IMR-90 (cell line): ENCODE results near the gene IL24. TPM values are rescaled to one million over a fixed set of nuclear protein-coding genes. Genes with fewer than 3 reads are reported as not detected.

Experiments used
- ATAC-seq: fragments of 200-7000 bp; cut with Tn5 transposase; 2 replicates; pipeline ENCODE4 v1.9.1; 2020; ENCODE audit warnings: low read depth, mild to moderate bottlenecking, moderate library complexity
- BruUV-seq: library from RNA; stranded (reverse); fragments of 400-500 nt; replicated peaks from 2 replicates; lab custom pipeline; 2021; lab: Mats Ljungman, UMichigan
- CTCF ChIA-PET: fragments of 300-600 bp; formaldehyde crosslinking; extraction: SDS; loops from one replicate; lab custom pipeline; 2021; ENCODE audit warnings: antibody characterized with exemption; lab: Yijun Ruan, JAX
- POLR2A ChIA-PET: fragments of 300-600 bp; sonication (Branson Sonifier 250); formaldehyde crosslinking; loops from one replicate; lab custom pipeline; 2022; ENCODE audit warnings: antibody characterized with exemption; ENCODE audit not compliant: unreplicated experiment; lab: Charles Lee
- DNase-seq: peaks from one replicate; pipeline ENCODE4 v3.0.0; 2013
- H2AFZ ChIP-seq: replicated peaks from 2 replicates; pipeline ENCODE3; 2013; ENCODE audit warnings: low read length, mild to moderate bottlenecking; ENCODE audit not compliant: poor library complexity
- H2AK5ac ChIP-seq: 2 replicates; pipeline ENCODE4 v1.6.1; 2013; ENCODE audit warnings: low read depth, low read length, inconsistent platforms
- H2AK9ac ChIP-seq: replicated peaks from 2 replicates; pipeline ENCODE3; 2013; ENCODE audit warnings: mild to moderate bottlenecking, low read depth, low read length, moderate library complexity; ENCODE audit not compliant: poor library complexity
- H2BK120ac ChIP-seq: 2 replicates; pipeline ENCODE4 v1.6.1; 2013; ENCODE audit warnings: low read depth, low read length, inconsistent platforms
- H2BK15ac ChIP-seq: 3 replicates; pipeline ENCODE4 v1.6.1; 2013; ENCODE audit warnings: low read depth, low read length, inconsistent platforms
- H2BK20ac ChIP-seq: 2 replicates; pipeline ENCODE4 v1.6.1; 2013; ENCODE audit warnings: low read depth, mild to moderate bottlenecking, inconsistent platforms, low read length, moderate library complexity
- H2BK5ac ChIP-seq: 2 replicates; pipeline ENCODE4 v1.6.1; 2013; ENCODE audit warnings: mild to moderate bottlenecking, low read depth, low read length, inconsistent platforms; ENCODE audit not compliant: poor library complexity, severe bottlenecking
- H3K14ac ChIP-seq: replicated peaks from 2 replicates; pipeline ENCODE4 v1.6.1; 2013; ENCODE audit warnings: low read depth, low read length, inconsistent platforms
- H3K18ac ChIP-seq: 2 replicates; pipeline ENCODE4 v1.6.1; 2013; ENCODE audit warnings: low read depth, low read length, control low read depth
- H3K23ac ChIP-seq: 2 replicates; pipeline ENCODE4 v1.6.1; 2013; ENCODE audit warnings: low read depth, low read length, inconsistent platforms
- H3K27ac ChIP-seq: 2 replicates; pipeline ENCODE4 v1.5.1; 2013; ENCODE audit warnings: mild to moderate bottlenecking, control low read depth, low read length; ENCODE audit not compliant: insufficient read depth
- H3K27me3 ChIP-seq: 2 replicates; pipeline ENCODE4 v1.6.1; 2013; ENCODE audit warnings: low read length; ENCODE audit not compliant: control insufficient read depth, insufficient read depth
- H3K36me3 ChIP-seq: 2 replicates; pipeline ENCODE4 v1.6.1; 2013; ENCODE audit warnings: low read length, mixed read lengths; ENCODE audit not compliant: control insufficient read depth, insufficient read depth
- H3K4ac ChIP-seq: 2 replicates; pipeline ENCODE4 v1.6.1; 2013; ENCODE audit warnings: low read depth, low read length, inconsistent platforms
- H3K4me1 ChIP-seq: 2 replicates; pipeline ENCODE4 v1.6.1; 2013; ENCODE audit warnings: low read length, mixed read lengths; ENCODE audit not compliant: control insufficient read depth, insufficient read depth
- H3K4me2 ChIP-seq: 2 replicates; pipeline ENCODE4 v1.6.1; 2013; ENCODE audit warnings: low read depth, mild to moderate bottlenecking, control low read depth, low read length, moderate library complexity
- H3K4me3 ChIP-seq: 2 replicates; pipeline ENCODE4 v1.5.1; 2013; ENCODE audit warnings: low read depth, mild to moderate bottlenecking, control low read depth, low read length, moderate library complexity; ENCODE audit not compliant: insufficient read depth
- H3K56ac ChIP-seq: 2 replicates; pipeline ENCODE4 v1.6.1; 2013; ENCODE audit warnings: low read length, inconsistent platforms; ENCODE audit not compliant: insufficient read depth; ENCODE audit errors: extremely low read depth
- H3K79me1 ChIP-seq, 2 experiments: 2 replicates each; pipeline ENCODE4 v1.6.1; 2013; ENCODE audit warnings: low read length in 2 of 2, inconsistent platforms in 1 of 2, low read depth in 1 of 2
- H3K9ac ChIP-seq: 2 replicates; pipeline ENCODE4 v1.6.1; 2013; ENCODE audit warnings: low read depth, low read length, control low read depth
- H3K9me1 ChIP-seq: 2 replicates; pipeline ENCODE4 v1.6.1; 2013; ENCODE audit warnings: low read length, inconsistent platforms; ENCODE audit not compliant: insufficient read depth
- H3K9me3 ChIP-seq: 2 replicates; pipeline ENCODE4 v1.6.1; 2013; ENCODE audit warnings: low read length; ENCODE audit not compliant: control insufficient read depth, insufficient read depth
- H4K20me1 ChIP-seq: 2 replicates; pipeline ENCODE4 v1.6.1; 2013; ENCODE audit warnings: low read length, inconsistent platforms; ENCODE audit not compliant: insufficient read depth
- H4K5ac ChIP-seq: 2 replicates; pipeline ENCODE4 v1.6.1; 2013; ENCODE audit warnings: mild to moderate bottlenecking, low read depth, low read length, control low read depth
- H4K8ac ChIP-seq, 2 experiments: 2 replicates each; pipeline ENCODE4 v1.6.1; 2013; ENCODE audit warnings: low read depth in 2 of 2, low read length in 2 of 2, control low read depth in 1 of 2, inconsistent platforms in 1 of 2
- H4K91ac ChIP-seq: 2 replicates; pipeline ENCODE4 v1.6.1; 2013; ENCODE audit warnings: low read depth, low read length, inconsistent platforms; ENCODE audit not compliant: insufficient read depth
- CHD1 ChIP-seq: IDR thresholded peaks from 2 replicates; pipeline ENCODE4 v1.6.1; 2012; ENCODE audit warnings: low read depth, low read length, improper control_type of control experiment
- FOS ChIP-seq: fragments of 150-350 bp; IDR thresholded peaks from 2 replicates; pipeline ENCODE4 v1.6.1; 2016; ENCODE audit warnings: low read depth, low read length
- MXI1 ChIP-seq: IDR thresholded peaks from 2 replicates; pipeline ENCODE4 v1.6.1; 2012; ENCODE audit warnings: low read depth, mild to moderate bottlenecking, low read length, moderate library complexity, borderline replicate concordance
- NFE2L2 ChIP-seq: fragments of 150-350 bp; IDR thresholded peaks from 2 replicates; pipeline ENCODE4 v1.6.1; 2016; ENCODE audit warnings: low read depth, mild to moderate bottlenecking, low read length
- POLR2A ChIP-seq: IDR thresholded peaks from 2 replicates; pipeline ENCODE4 v1.6.1; 2012; ENCODE audit warnings: mild to moderate bottlenecking, low read depth, low read length
- RAD21 ChIP-seq: IDR thresholded peaks from 2 replicates; pipeline ENCODE4 v1.6.1; 2012; ENCODE audit warnings: low read length, improper control_type of control experiment
- RCOR1 ChIP-seq: IDR thresholded peaks from 2 replicates; pipeline ENCODE4 v1.6.1; 2012; ENCODE audit warnings: mild to moderate bottlenecking, low read length, improper control_type of control experiment; ENCODE audit not compliant: insufficient replicate concordance
- RFX5 ChIP-seq: IDR thresholded peaks from 2 replicates; pipeline ENCODE4 v1.8.0; 2012; ENCODE audit warnings: low read depth, mild to moderate bottlenecking, low read length, moderate library complexity
- SMC3 ChIP-seq: fragments of 150-350 bp; IDR thresholded peaks from 2 replicates; pipeline ENCODE4 v1.6.1; 2016; ENCODE audit warnings: low read depth, mild to moderate bottlenecking, antibody characterized with exemption, low read length, moderate library complexity
- WGBS, 2 experiments: methylation state at CpG; one replicate each; pipeline versions ENCODE4 v1.1.5 to v1.1.7; 2013; ENCODE audit warnings: missing lambda C conversion rate in 2 of 2; ENCODE audit not compliant: insufficient read length in 1 of 2; ENCODE audit errors: extremely low coverage in 2 of 2; 5-methylcytosine and 5-hydroxymethylcytosine counted together
- dilution Hi-C: fragments of 300-500 bp; cut with HindIII; formaldehyde crosslinking; loops from one replicate; pipeline ENCODE4 v1.14.3; 2018; ENCODE audit warnings: low sequenced_read_pairs; ENCODE audit not compliant: unreplicated experiment
- in situ Hi-C: fragments of 300-500 bp; cut with MboI; formaldehyde crosslinking; loops from 3 replicates; pipeline ENCODE4 v1.14.3; 2019; ENCODE audit warnings: low sequenced_read_pairs, inconsistent platforms, mixed read lengths
- intact Hi-C: fragments of 100-400 bp; cut with micrococcal nuclease; formaldehyde crosslinking; loops from 2 replicates; pipeline ENCODE4 v1.10.0; 2022
- polyA plus RNA-seq, 3 experiments: library from polyadenylated mRNA; depleted of rRNA; stranded (reverse); fragments of >200 nt; gene quantifications; 2 replicates each; pipeline ENCODE4 v1.2.3, GENCODE V29; 2012; ENCODE audit warnings: low replicate concordance in 1 of 3
- total RNA-seq: library from RNA; depleted of rRNA; stranded (reverse); fragments of >200 nt; gene quantifications from 2 replicates; pipeline ENCODE4 v1.2.3, GENCODE V29; 2012
- TF ChIP-seq, protein P1 (sequence below): fragments of 150-350 bp; IDR thresholded peaks from 2 replicates; pipeline ENCODE4 v1.6.1; 2016; ENCODE audit warnings: low read depth, mild to moderate bottlenecking, low read length, moderate library complexity, borderline replicate concordance
- TF ChIP-seq, protein P2 (sequence below): fragments of 150-350 bp; IDR thresholded peaks from 2 replicates; pipeline ENCODE4 v1.6.1; 2017; ENCODE audit warnings: mild to moderate bottlenecking, antibody characterized with exemption, low read length, low read depth

Gene IL24
- total and polyA plus RNA-seq, 2 of the 4 experiments (the other 2 are of a cell fraction) = 0.12 to 0.18 TPM

DNA sequence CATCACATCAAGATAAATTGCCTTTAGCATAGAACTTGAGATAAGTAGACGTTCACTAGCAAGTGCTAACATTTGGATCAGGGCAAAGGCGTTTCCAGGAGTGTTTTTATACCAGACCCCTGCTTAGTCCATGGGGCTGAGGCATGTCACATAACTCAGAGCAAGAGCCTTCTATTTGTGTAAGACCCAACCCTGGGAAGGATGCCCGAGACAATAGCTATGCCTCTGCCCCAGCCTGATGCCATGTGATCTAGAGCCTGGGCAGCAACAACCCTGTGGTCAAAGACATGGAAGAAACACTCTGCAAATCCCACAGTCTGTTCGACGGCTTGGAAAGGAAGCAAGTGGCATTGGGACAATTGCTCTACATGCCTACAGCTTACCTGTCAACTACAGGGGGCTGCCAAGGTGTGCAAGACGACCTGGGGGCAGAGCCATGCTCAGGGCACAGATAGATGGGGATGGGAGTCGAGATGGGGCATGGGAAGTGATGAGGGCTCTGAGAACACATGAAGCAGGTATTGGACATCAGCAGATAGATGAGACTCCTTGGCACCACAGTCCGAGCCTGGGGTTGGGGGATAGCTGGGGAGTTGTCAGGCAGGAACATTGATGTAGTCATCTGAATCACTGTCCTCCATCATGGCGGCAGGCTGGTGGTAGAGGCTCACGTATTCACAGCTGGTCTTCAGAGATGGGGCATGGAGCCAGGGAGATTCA is 7.3 kb downstream of the IL24 start:
- Histone ChIP-seq H4K5ac (peak overlapping the region; percentile 25; the same call in 1 of the 2 replicates), H3K9me1 (peaks cover 18% of the 10 kb centered on the region), H3K56ac (0 out of 2 replicates have a peak overlapping the region, but pooled peaks have one; percentile 1), H3K9ac (no peak overlapping the region), H3K4me2 (no peak overlapping the region), H3K27ac (peak overlapping the region; percentile 48), H2AK9ac (peak overlapping the region; percentile 28), H3K4me3 (no peak overlapping the region), H3K4ac (peak overlapping the region; percentile 89), H3K23ac (peak overlapping the region; percentile 61), H3K79me1 (peaks cover 0 to 11% of the 10 kb centered on the region in 2 experiments; a peak in 2 of 4 replicates), H2AK5ac (peak overlapping the region; percentile 98), H3K27me3 (peaks cover 3% of the 10 kb centered on the region; the same call in 1 of the 2 replicates), H3K14ac (peak overlapping the region; percentile 65), H3K9me3 (no peaks in the 10 kb centered on the region), H2AFZ (peak overlapping the region; percentile 90), H4K20me1 (no peaks in the 10 kb centered on the region), H3K18ac (peak overlapping the region; percentile 32), H4K8ac (peak overlapping the region; percentile 27 to 75), H2BK120ac (peak overlapping the region; percentile 89), H2BK15ac (peak overlapping the region; percentile 96), H4K91ac (peak overlapping the region; percentile 94), H3K4me1 (peaks cover 6% of the 10 kb centered on the region), H2BK20ac (peak overlapping the region; percentile 94), H2BK5ac (peak overlapping the region; percentile 76), H3K36me3 (no peaks in the 10 kb centered on the region)
- ChIA-PET POLR2A (no interaction called here), CTCF (no interaction called here)
- no TSS peak for BruUV-seq
- dilution Hi-C loops = no loop called here
- ATAC-seq = no peak
- no peak for DNase-seq
- TF ChIP-seq RFX5 (no peak), MXI1 (no peak), RAD21 (no peak), FOS (no peak), NFE2L2 (no peak), RCOR1 (no peak), POLR2A (no peak), CHD1 (no peak), SMC3 (no peak)
- TF ChIP-seq, protein P1, sequence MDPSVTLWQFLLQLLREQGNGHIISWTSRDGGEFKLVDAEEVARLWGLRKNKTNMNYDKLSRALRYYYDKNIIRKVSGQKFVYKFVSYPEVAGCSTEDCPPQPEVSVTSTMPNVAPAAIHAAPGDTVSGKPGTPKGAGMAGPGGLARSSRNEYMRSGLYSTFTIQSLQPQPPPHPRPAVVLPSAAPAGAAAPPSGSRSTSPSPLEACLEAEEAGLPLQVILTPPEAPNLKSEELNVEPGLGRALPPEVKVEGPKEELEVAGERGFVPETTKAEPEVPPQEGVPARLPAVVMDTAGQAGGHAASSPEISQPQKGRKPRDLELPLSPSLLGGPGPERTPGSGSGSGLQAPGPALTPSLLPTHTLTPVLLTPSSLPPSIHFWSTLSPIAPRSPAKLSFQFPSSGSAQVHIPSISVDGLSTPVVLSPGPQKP = no peak
- TF ChIP-seq, protein P2, sequence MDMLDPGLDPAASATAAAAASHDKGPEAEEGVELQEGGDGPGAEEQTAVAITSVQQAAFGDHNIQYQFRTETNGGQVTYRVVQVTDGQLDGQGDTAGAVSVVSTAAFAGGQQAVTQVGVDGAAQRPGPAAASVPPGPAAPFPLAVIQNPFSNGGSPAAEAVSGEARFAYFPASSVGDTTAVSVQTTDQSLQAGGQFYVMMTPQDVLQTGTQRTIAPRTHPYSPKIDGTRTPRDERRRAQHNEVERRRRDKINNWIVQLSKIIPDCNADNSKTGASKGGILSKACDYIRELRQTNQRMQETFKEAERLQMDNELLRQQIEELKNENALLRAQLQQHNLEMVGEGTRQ = no peak
- intact Hi-C loops = loop anchor here (1.0 kb wide), 1 partner anchor 33 kb away; no protein-coding TSS in a partner anchor
- WGBS, 2 experiments = 83% methylated on average over 2 of the region's 10 CpGs; no CpG with 5 or more reads in 1 of the 2 experiments
- in situ Hi-C loops = no loop called here
